OCI-LY7 (cell line): ENCODE data around the gene CTSH. TPM values are rescaled to one million over a fixed set of nuclear protein-coding genes. Genes with fewer than 3 reads are reported as not detected.

Experiments
- BruUV-seq: library from RNA; stranded (reverse); fragments of 400-500 nt; replicated peaks from 2 replicates; lab custom pipeline; 2021; lab: Mats Ljungman, UMichigan
- CTCF ChIA-PET: fragments of 300-600 bp; sonication (Branson Sonifier 250); formaldehyde crosslinking; loops from one replicate; lab custom pipeline; 2022; ENCODE audit warnings: antibody characterized with exemption; ENCODE audit not compliant: unreplicated experiment; lab: Charles Lee
- POLR2A ChIA-PET: fragments of 300-600 bp; sonication (Branson Sonifier 250); formaldehyde crosslinking; loops from one replicate; lab custom pipeline; 2022; ENCODE audit warnings: antibody characterized with exemption; lab: Charles Lee
- DNase-seq: peaks from one replicate; pipeline ENCODE4 v3.0.0-alpha.2; 2015; ENCODE audit warnings: low spot score
- H2AFZ ChIP-seq: fragments of 200-600 bp; sonication (generic), shearing (Covaris generic); 2 replicates; pipeline ENCODE4 v1.6.1; 2014; ENCODE audit warnings: mild to moderate bottlenecking, antibody characterized with exemption, low read length, moderate library complexity
- H3K27ac ChIP-seq: fragments of 200-600 bp; sonication (generic); 2 replicates; pipeline ENCODE4 v1.5.1; 2014; ENCODE audit warnings: mixed run types, low read depth, mild to moderate bottlenecking, moderate library complexity, low read length, inconsistent platforms; ENCODE audit not compliant: poor library complexity, severe bottlenecking
- H3K36me3 ChIP-seq: fragments of 200-600 bp; sonication (generic); 2 replicates; pipeline ENCODE4 v1.6.1; 2014; ENCODE audit warnings: mild to moderate bottlenecking, antibody characterized with exemption, low read length, moderate library complexity, mixed read lengths; ENCODE audit not compliant: insufficient read depth
- H3K4me1 ChIP-seq: fragments of 200-600 bp; sonication (generic); 2 replicates; pipeline ENCODE4 v1.5.1; 2014; ENCODE audit warnings: mild to moderate bottlenecking, low read length; ENCODE audit not compliant: insufficient read depth, poor library complexity, severe bottlenecking
- H3K4me2 ChIP-seq: fragments of 200-600 bp; sonication (generic); 2 replicates; pipeline ENCODE4 v1.6.1; 2014; ENCODE audit warnings: mild to moderate bottlenecking, low read length
- H3K4me3 ChIP-seq: fragments of 200-600 bp; sonication (generic); 2 replicates; pipeline ENCODE4 v1.5.1; 2014; ENCODE audit warnings: mild to moderate bottlenecking, low read depth, low read length; ENCODE audit not compliant: poor library complexity, severe bottlenecking
- H3K79me2 ChIP-seq: fragments of 200-600 bp; sonication (generic); 2 replicates; pipeline ENCODE4 v1.6.1; 2016; ENCODE audit warnings: low read depth, mild to moderate bottlenecking, low read length, moderate library complexity, mixed read lengths; ENCODE audit not compliant: insufficient read depth
- H3K9me2 ChIP-seq: fragments of 200-600 bp; sonication (generic); 2 replicates; pipeline ENCODE4 v1.6.1; 2016; ENCODE audit warnings: mild to moderate bottlenecking, low read length, mixed read lengths; ENCODE audit not compliant: insufficient read depth
- H3K9me3 ChIP-seq: fragments of 200-600 bp; sonication (generic); 2 replicates; pipeline ENCODE4 v1.6.1; 2014; ENCODE audit warnings: mild to moderate bottlenecking, mixed run types, low read length, mixed read lengths
- H4K20me1 ChIP-seq: fragments of 200-600 bp; sonication (generic); 2 replicates; pipeline ENCODE4 v1.6.1; 2014; ENCODE audit warnings: mild to moderate bottlenecking, antibody characterized with exemption, low read length, moderate library complexity, mixed read lengths; ENCODE audit not compliant: insufficient read depth
- CTCF ChIP-seq: fragments of 200-600 bp; sonication (generic); conservative IDR thresholded peaks from 2 replicates; pipeline ENCODE4 v1.5.1; 2014; ENCODE audit warnings: mild to moderate bottlenecking, antibody characterized with exemption, low read length, moderate library complexity, mixed read lengths
- EZH2phosphoT487 ChIP-seq: fragments of 200-600 bp; sonication (generic); IDR thresholded peaks from 2 replicates; pipeline ENCODE4 v1.6.1; 2018; ENCODE audit warnings: low read depth, borderline replicate concordance, mild to moderate bottlenecking, mixed run types, antibody characterized with exemption, low read length, moderate library complexity, mixed read lengths
- intact Hi-C: fragments of 100-400 bp; cut with micrococcal nuclease; formaldehyde crosslinking; loops from one replicate; pipeline ENCODE4 v1.10.0; 2022; ENCODE audit not compliant: unreplicated experiment
- total RNA-seq, 2 experiments: library from RNA; depleted of rRNA in 1 of 2; stranded (reverse); fragments of >200 nt in 1 of 2; shearing (Covaris generic) in 1 of 2; gene quantifications; 2 replicates each; pipeline ENCODE4 v1.2.3, GENCODE V29; 2014 to 2022

Gene CTSH
- total RNA-seq, 2 experiments from 2014 or later, result 21.5 to 26.9 TPM

- BruUV-seq, result no TSS peak
- H4K20me1 ChIP-seq, result peaks cover 70% of the 10 kb centered on the region
- intact Hi-C loops, result no loop called here
- peaks cover 80% of the 10 kb centered on the region for H3K36me3 ChIP-seq
- H3K27ac ChIP-seq, result no peak overlapping the region
- no peaks in the 10 kb centered on the region for H3K9me3 ChIP-seq
- no peak overlapping the region for H3K4me2 ChIP-seq
- TF ChIP-seq EZH2phosphoT487 (no peak), CTCF (no peak)
- CTCF ChIA-PET, result interaction anchor here (0.5 to 0.6 kb wide), 2 partner anchors 19 to 68 kb away, joined by 3 to 4 read pairs; no protein-coding TSS in a partner anchor
- peaks cover 95% of the 10 kb centered on the region for H3K79me2 ChIP-seq
- POLR2A ChIA-PET, result interaction anchor here (0.7 to 1.8 kb wide), 5 partner anchors 9 to 1185 kb away, joined by 3 to 7 read pairs (median 4); no protein-coding TSS in a partner anchor
- H3K9me2 ChIP-seq, result no peaks in the 10 kb centered on the region
- no peak overlapping the region for H3K4me3 ChIP-seq
- H2AFZ ChIP-seq, result no peak overlapping the region
- no peak for DNase-seq
- H3K4me1 ChIP-seq, result peaks cover 41% of the 10 kb centered on the region
These were observed 64.7 kb downstream of the CTSH start for GRCh38 chr15:78880242-78880533.

- H3K27ac ChIP-seq, result no peak overlapping the region
- intact Hi-C loops, result loop anchor here (10.0 kb wide), 1 partner anchor 445 kb away; the partner anchor contains the start of gene IREB2
- peaks cover 41% of the 10 kb centered on the region for H3K4me1 ChIP-seq
These were observed 65.2 kb downstream of the CTSH start for GRCh38 chr15:78879517-78880241.

More at GRCh38 chr15:78879517-78880241, 65.2 kb downstream of the CTSH start:
- Histone ChIP-seq H4K20me1 (peaks cover 70% of the 10 kb centered on the region), H3K9me3 (no peaks in the 10 kb centered on the region), H3K9me2 (no peaks in the 10 kb centered on the region), H2AFZ (no peak overlapping the region), H3K4me2 (peak overlapping the region; percentile 17; the same call in 1 of the 2 replicates), H3K4me3 (no peak overlapping the region), H3K36me3 (peaks cover 80% of the 10 kb centered on the region), H3K79me2 (peaks cover 95% of the 10 kb centered on the region)
- no peak for DNase-seq
- no TSS peak for BruUV-seq
- POLR2A ChIA-PET, result interaction anchor here (0.7 to 1.8 kb wide), 6 partner anchors 9 to 1186 kb away, joined by 3 to 7 read pairs (median 4); no protein-coding TSS in a partner anchor
- TF ChIP-seq CTCF, result no peak
- TF ChIP-seq EZH2phosphoT487, result no peak
- CTCF ChIA-PET, result interaction anchor here (0.5 to 0.6 kb wide), 2 partner anchors 19 to 68 kb away, joined by 3 to 4 read pairs; no protein-coding TSS in a partner anchor
